Suppressor macrophage treated with lipopolysaccharide for 4 hours (primary cell): ENCODE data around the gene DCX.
"Not testable (repeated sequence)": the region's sequence is repeated elsewhere in the genome, so short reads cannot be mapped to it uniquely, and the experiment has no call there.

ENCODE experiments used
- DNase-seq: peaks from one replicate; pipeline ENCODE4 v3.0.0-alpha.2; 2020

The DCX gene

DNA sequence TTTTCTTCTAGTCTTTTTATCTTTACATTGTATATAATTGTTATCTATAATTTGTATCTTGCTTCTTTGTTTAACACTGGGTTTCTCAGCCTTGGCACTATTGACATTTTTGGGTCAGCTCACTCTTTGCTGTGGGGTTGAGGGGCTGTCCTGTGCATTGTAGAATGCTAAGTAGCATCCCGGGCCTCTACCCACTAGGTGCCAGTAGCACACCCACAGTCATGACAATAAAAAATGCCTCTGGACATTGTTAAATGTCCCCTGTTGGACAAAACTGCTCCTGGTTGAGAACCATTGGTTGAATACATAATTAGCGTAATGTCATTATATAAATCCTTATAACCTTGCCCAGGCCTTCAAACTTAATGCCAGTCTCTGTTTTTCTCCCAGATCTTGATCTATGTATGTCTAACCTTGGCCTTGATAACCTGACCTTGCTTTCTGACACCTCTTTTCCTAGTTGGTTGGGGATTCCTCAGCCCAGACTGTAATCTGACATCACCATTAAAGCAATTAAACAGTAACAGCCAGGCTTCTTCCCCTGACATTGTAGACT lies 46.1 kb downstream of the DCX start:
- DNase-seq = no peak

DNA sequence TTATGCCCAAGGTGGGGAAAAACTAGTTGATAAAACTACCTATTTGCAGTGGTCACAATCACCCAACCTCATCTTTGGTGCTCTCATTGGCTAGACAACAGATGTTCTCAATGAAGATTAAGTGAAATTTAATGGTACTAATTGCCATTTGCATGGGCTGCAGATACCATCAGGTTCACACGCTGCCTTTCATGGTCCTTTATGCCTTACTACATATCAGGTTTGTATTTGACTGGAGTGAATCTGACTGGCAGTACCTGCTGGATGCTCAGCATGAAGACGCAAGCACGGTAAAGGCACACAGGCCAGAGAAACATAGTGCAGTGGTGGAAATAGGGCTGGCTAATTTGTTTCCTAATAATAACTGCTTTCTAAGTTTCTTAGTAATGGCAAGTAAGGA lies 48.3 kb downstream of the DCX start:
- no peak for DNase-seq

DNA sequence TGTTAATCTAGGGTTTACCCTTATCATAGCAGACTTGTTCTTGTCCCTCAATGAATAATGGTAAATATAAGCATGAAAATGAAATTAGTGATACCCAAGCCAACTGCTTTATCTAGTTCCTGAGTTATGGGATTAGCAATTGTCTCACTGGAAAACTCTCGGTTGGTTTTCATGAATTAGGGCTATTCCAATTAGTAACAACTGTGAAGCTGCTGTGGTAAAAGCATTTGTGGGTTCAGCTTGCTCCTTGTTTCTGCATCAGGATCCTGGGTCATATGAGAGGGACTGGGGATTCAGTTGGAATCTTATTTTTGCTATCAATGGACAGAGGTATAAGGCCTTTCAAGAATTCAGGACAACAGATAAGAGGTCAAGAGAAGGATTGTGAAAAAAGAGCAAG lies 50.2 kb downstream of the DCX start:
- DNase-seq = no peak

DNA sequence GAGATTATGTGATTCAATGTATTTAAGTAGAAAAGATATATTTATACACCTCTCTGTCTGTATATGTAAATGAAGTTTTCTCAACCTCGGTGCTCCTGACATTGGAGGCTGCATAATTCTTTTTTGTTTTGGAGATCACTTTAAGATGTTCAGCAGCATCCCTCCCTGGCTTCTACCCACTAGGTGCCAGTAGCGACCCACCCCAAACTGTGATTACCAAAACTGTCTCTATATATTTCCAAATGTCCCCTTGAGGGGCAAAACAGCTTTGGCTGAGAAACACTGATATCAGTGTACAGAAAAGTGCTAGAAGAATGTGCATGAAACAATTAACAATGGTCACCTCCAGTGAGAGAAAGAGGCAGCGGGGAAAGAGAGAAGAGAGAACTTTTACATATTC lies 51.2 kb downstream of the DCX start:
- DNase-seq = no peak

DNA sequence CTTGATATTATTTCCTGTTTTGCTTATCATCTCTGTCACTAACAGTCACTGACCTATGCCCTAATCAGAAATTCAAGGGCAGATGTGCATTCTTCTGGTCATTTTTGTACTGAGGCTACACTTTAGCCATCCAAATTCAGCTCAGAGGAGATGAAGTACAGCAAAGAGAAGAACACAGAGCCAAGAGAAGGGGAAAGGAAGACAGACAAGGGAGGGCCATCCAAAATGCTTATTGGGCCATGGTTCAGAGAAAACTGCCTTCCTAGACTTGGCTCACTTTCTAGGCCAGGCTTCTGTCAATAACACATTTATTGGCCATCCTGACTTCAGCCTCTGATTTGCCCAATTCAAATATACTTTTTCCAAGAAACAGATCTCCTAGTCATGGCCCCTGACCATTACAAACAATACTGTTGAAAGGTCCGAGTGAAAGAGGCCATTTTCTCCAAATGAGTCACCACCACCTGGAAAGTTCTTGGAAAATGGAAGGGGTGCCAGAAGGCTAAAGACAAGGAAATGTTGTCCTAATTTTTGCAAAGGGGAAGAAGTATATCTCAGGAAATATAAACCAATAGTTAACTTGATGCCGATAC lies 56.4 kb downstream of the DCX start:
- DNase-seq = no peak

DNA sequence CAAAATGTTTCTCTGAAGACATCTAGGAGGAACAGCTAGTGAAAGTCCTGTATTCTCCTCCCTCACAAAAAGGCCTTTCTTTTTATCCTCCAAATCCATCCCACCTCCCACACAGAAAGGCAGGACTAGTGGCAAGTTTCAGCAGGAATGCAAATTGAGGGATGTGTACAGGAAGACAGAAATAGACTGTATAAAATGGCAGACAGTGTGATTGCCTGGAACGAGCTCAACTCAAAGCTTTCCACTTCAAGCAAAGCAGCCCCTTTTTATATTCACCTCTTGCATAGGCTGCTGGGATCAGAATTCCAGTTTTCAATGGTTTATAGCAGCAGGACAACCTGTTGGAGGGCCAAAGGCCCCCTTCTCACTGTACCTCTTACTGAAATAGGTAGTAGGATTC lies 57.5 kb downstream of the DCX start:
- DNase-seq = no peak

DNA sequence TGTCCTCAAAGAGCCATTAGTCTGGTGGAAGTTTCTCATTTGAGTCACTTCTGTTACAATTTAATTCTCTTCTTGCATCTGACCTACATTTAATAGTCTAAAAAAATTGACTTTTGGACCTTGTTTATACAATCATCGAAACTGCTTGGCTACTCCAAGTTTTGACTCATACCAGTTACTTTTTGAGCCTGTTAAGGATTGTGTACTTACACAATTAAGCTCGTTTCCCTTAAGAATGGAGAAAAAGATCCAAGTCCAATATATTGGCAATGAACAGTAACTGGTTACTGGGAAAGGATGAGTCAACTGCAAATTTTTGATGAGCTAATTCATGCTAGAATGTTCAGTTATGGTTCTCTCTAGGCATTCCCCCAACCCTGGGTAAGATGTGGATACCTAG lies 58.2 kb downstream of the DCX start:
- no peak for DNase-seq

DNA sequence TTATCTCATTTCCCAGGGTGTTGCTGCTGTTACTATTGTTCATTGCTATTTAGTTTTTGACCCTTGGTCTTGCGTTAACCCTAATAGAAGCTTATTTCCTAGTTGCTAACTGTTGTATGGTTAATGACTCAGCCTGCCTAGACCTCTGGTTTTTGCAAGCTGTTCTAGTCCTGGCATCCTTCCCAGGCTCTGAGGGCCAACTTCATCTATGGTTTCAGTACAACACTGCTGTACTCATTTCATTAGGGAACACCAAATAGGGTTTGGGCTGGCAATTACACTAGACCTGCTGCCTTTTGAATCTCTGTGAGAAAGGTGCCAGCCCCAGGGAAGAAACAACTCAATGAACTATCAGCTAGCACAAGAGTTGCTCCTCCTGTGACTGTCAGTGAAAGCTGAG lies 59.6 kb downstream of the DCX start:
- no peak for DNase-seq

DNA sequence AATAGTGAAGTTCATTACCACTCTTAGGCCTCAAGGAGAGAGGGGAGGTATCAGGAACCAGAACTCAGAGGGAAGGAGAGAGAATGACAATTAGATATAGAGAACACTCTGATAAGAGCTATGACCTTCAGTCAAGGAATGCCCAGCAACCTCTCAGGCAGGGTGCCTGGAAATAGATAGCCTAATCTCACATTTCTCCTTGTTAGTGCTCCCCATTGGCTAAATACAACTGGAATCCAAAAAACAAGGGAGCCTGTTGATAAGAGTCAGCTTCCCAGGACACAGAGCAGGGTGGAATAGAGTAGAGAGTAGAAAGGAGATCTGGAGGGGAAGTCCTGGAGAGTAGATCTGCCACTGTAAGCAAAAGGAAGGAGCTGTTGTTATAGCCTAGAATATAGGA lies 62.1 kb downstream of the DCX start:
- DNase-seq = no peak

DNA sequence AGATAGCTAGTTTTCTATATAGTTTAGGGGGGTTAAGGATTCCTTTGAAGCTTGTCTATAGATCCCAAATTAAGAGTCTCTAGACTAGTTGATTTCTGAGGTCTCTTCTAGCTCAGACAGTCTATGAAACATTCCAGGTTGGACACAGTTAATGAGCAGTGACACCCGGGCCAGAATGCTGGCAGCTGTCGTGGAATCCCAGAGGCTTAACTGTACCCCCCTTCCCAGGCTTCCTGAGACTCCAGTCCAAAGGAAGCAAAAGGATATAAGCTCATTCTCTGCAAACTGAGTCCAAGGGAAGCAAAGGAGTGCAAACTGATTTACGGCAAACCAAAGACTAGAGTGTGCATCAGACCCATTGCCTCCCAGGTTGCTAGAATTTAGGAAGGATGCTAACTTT lies 62.9 kb downstream of the DCX start:
- no peak for DNase-seq

DNA sequence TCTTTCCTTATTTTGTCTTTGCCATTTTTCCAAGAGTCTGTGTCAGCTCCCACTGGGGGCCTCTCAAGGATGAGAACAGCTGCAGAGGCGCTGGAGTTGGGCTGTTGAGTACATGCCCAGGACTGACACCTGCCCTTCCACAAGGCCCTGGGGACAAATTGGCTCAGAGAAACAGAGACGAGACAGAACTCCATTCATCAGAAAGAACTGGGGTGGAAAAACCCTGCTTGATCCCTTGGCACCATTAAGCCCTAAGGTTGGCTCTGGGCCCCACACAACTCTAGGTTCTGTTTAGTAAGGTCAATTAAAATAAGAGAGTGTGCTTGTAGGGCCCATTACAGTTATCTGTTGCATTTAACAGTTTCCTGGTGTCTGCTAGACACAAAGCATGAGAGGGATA lies 63.6 kb downstream of the DCX start:
- DNase-seq = no peak

DNA sequence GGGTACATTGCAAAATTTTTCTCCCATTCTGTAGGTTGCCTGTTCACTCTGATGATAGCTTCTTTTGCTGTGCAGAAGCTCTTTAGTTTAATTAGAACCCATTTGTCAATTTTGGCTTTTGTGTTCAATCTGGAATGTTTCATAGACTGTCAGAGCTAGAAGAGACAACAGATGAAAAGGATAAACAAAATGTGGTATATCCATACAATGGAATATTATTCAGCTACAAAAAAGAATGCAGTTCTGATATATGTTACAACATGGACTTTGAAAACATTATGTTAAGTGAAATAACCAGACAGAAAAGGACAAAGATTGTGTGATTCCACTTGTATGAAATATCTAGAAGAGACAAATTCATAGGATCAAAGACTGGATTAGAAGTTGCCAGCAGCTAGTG lies 65.8 kb downstream of the DCX start:
- DNase-seq = not testable (repeated sequence)

DNA sequence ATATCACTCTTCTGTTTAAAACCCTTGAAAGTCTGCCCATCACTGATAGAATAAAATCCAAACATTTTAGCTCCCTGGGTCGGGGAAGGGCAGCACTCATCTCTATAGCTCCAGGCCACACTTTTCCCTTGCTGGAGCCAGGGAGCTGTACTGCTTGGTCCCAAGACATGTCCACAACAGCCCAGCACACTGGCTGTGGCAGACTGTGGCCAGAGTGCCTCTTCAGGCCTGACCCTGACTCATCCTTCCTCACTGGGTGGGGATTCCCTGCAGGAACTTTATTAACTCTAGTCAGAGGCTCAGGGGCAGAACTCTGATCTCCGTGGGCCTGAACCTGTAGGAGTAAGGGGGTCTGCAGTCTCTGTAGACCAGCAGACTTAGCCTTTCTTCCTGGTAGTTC lies 71.9 kb downstream of the DCX start:
- no peak for DNase-seq

DNA sequence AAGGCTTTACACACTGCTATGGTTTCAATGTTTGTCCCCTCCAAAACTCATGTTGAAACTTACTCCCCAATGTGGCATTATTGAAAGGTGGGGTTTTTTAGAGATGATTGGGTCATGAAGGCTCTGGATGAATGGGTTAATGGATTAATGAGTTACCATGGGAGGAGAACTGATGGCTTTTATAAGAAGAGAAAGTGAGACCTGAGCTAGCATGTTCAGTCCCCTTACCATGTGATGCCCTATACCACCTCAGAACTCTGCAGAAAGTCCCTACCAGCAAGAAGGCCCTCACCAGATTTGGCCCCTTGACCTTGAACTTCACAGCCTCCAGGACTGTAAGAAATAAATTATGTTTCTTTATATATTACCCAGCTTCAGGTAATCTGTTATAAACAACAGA lies 72.8 kb downstream of the DCX start:
- no peak for DNase-seq

DNA sequence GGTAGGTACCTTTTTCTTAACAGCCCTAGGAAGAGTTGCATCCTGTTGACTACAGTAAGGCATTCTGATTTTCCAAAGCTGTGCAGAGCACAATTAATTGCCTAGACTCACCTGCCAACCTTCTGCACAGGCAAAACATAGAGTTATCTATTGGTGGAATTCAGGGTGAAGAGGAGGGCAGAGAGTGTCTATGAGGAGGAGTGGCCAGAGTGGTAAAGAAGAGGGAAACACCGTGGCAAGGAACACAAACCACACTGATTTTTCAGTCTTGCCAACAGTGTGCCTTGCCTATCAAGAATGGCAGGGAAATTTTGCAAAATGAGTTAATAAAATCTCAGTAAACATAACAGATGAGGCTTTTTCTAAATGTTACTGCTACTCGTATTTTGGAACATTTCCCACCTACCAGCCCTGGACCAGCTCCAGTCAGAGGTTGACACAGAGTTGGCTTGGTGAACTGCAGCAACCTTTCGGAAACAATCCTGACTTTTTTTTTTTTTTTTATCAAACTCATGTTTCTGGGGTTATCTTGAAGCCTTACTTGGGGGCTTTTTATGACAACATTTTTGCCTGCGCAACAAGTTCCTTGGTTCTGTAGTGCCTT lies 73.8 kb downstream of the DCX start:
- DNase-seq = no peak

DNA sequence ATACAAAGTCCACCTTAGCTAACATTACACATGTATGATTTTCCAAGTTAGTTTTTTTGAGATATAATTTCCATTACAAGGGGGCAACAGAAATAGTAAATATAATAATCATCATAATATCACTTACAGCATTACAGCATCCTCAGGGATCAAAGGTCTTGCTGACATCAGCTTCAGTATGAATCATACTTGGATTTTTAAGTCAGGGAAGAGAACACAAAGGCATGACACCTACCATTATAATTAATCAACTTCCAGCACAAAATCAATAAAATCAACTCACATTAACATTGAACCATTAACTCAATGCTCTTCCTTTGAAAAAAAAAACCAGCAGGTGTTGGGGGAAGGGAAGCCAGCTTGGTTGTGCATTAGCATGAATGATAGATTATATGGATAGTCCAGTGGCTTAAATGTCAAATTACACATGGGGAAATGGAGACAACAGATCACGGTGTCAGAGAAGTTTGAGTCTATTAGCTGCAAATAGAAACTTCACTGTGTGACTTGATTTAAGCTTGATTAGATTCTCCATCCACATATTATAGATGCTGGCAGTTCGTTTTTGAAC lies 74.8 kb downstream of the DCX start:
- DNase-seq = no peak

DNA sequence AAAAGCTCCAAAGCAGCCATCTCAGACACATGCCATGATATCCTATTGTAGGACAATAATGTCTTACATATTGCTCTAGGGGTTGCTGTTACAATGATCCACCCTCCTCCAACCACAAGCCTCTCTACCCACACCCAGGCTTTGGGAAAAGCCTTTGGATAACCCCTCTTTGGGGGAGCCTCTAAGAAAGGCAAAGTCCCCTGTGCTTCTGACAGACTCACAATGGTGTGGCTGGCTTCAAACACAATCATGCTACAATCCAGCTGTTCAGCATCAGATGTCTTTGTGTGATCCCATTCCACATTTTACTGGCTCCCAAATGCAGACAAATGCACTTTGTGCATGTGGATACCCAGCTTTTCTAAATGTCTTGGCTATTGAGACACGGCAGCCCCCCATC lies 75.9 kb downstream of the DCX start:
- DNase-seq = no peak

DNA sequence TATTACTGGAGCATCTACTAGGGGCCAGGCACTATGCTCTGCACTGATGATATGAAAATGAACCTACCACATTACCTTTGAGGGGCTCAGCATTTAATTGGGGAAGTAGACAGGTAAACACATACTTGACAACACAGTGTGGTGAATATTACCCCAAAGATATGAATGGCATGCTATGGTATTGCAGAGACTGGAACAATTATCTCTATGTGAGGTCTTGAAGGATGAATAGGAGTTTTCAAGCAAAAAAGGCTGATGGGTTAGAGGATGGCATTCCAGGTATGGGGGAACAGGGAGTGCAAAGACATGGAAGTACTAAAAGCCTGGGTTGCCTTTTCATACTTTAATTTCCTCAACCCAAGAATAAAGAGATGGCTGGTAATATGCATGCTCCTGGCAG lies 82.6 kb downstream of the DCX start:
- DNase-seq = no peak

DNA sequence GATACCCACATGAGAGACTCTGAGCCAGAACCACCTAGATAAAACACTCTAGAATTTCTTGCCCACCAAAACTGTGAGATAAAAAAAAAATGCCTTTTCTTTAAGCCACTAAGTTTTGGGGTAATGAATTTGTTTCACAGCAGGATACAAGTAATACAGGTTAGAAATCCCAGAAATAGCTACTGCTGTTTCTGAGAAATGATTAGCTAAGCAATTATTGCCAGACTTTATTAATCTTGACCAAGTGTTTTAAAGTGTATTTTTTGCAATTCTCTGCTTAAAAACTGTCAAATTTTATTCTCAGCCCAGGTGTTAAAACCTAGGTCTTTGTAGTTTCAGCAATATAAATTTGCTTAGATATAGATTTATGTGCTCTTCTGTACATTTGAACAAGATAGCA lies 83.1 kb downstream of the DCX start:
- no peak for DNase-seq

DNA sequence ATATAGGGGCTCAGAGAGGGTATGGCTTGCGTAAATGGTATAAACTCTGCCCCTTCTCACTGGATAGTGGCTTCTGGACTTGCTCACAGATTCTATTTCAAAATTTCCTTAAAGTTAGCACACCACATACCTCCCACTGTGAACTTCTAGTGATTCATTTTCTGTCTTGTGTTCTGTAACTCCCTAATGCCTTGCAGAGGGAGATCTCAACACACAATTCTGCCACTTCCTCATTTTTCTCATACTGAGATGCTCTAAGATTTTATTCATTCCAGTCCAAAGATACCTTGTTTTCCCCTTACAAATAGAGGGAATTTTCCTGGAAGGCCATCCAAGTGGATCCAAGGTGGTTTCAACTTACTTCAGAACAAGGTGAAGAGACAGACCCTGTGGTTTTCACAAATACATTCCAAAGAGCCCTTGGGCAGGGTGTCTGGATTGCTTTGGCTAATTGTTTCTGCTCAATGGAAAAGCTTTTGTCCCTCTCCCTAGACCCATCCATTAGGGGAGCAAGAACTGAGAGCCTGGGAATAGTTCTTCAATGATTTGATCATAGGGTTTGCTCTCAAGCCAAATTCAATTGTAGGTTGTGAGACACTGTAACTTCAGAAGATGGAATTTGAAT lies 89.6 kb downstream of the DCX start:
- DNase-seq = no peak

DNA sequence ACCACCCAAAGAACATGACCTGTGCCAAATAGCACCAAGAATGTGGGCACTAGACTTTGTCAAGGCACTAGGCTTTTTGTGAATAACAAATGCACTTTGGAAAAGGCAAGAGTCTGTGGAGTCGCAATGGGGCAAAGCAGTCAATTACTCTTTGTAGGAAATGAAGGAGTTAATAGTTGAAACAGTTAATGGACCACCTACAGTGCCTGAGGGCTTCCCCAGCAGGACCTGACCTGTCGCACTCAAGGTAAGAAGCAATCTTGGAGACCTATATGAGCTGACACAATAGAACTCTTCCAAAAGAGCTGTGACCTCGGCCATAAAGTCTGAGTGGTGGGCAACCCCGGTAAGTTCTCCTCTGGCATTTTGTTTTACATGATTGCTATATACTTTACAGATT lies 92.5 kb downstream of the DCX start:
- DNase-seq = no peak

DNA sequence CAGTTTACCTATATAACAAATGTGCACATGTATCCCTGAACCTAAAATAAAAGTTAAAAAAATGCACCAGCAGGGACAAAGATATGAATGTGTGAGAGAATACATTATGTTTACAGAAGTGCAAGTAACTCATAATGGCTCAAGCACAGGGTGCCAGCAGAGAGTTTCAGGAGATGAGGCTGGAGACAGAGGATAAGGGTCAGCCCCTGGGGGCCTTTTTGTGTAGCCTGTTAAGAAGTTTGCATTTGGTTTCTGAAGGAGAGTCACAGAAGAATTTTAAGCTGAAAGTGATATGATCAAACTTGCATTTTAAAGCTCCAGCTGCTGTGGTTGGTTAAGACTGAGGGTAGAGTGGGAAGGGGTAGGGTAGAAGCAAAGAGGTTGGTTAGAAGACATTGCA lies 93.1 kb downstream of the DCX start:
- DNase-seq = no peak

DNA sequence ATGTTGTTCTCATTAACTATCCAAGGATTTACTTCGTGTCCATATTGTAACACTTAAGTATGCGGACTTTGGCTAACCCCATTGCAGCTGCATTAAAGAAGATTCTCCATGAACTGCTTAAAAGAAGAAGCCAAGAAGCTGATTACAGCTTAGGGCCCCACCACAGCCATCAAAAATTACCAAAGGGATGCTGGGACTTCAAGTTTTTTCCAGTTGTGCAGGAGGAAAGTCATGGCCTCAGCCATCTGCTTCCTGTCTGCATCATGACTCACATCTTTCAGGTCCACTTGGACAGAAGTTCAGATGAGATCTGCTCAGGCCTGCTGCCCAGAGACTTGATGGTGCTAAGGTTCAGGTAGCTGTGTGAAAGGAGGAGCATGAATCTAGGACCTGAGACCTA lies 102.9 kb downstream of the DCX start:
- DNase-seq = no peak

DNA sequence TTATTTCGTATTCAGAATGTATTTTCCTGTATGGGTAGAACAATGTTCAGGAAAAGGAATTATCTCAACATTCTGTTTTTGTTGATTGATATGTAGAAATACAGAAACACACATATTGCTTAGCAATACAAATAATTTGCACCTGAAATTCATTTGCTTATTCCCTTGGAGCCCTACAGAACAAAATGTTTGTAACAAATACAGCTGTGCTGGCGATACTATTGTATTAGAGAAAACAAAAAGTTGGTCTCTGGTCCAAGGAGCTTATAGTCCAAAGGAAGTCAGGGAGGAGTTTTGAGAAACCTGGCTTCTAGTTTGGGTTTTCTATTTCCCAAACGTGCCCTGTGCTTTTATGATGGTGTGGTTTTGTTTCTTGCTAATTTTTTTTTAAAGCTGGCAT lies 104.0 kb downstream of the DCX start:
- no peak for DNase-seq
